Measurements from ENCODE around the gene LMF1.
A peak's percentile ranks its signal among the peaks of the same experiment; 100 is the strongest.

LMF1 gene

GRCh38 chr16:974001-974601 lies 3.3 kb upstream of the LMF1 start:
- H3K27ac ChIP-seq, result no peak overlapping the region
- no peak for TF ChIP-seq ZFX (IDR thresholded peaks at IDR 0.05; ENCODE audit: borderline replicate concordance)
- no peak for TF ChIP-seq CTCF (IDR thresholded peaks at IDR 0.05)

- no peak for TF ChIP-seq CTCF (IDR thresholded peaks at IDR 0.05)
- no peak for TF ChIP-seq ZFX (IDR thresholded peaks at IDR 0.05; ENCODE audit: borderline replicate concordance)
- H3K27ac ChIP-seq, result no peak overlapping the region
Observed at GRCh38 chr16:973366-973765, 2.6 kb upstream of the LMF1 start.

- no peak overlapping the region for H3K27ac ChIP-seq
- TF ChIP-seq CTCF (IDR thresholded peaks at IDR 0.05), result no peak
- no peak for TF ChIP-seq ZFX (IDR thresholded peaks at IDR 0.05; ENCODE audit: borderline replicate concordance)
Observed at GRCh38 chr16:972316-973002, 1.7 kb upstream of the LMF1 start.

- TF ChIP-seq ZFX (IDR thresholded peaks at IDR 0.05; ENCODE audit: borderline replicate concordance), result no peak
- TF ChIP-seq CTCF (IDR thresholded peaks at IDR 0.05), result no peak
- no peak overlapping the region for H3K27ac ChIP-seq
Observed at GRCh38 chr16:971981-972315, 1.2 kb upstream of the LMF1 start.

- no peak overlapping the region for H3K27ac ChIP-seq
- TF ChIP-seq CTCF (IDR thresholded peaks at IDR 0.05) (no peak), ZFX (IDR thresholded peaks at IDR 0.05; ENCODE audit: borderline replicate concordance) (no peak)
Observed at GRCh38 chr16:971582-971905, 760 bp upstream of the LMF1 start.

GRCh38 chr16:970386-970765 lies 408 bp downstream of the LMF1 start:
- peak overlapping the region; percentile 75 for H3K27ac ChIP-seq
- TF ChIP-seq CTCF (IDR thresholded peaks at IDR 0.05), result no peak
- no peak for TF ChIP-seq ZFX (IDR thresholded peaks at IDR 0.05; ENCODE audit: borderline replicate concordance)

GRCh38 chr16:969508-970385 lies 1.0 kb downstream of the LMF1 start:
- H3K27ac ChIP-seq, result peak overlapping the region; percentile 75
- TF ChIP-seq CTCF (IDR thresholded peaks at IDR 0.05), result no peak
- no peak for TF ChIP-seq ZFX (IDR thresholded peaks at IDR 0.05; ENCODE audit: borderline replicate concordance)
